Measurements from ENCODE around the gene CNTN5.

The CNTN5 gene

GRCh38 chr11:99198215-99198614, 177.5 kb downstream of the CNTN5 start:
- no peak for DNase-seq

DNA sequence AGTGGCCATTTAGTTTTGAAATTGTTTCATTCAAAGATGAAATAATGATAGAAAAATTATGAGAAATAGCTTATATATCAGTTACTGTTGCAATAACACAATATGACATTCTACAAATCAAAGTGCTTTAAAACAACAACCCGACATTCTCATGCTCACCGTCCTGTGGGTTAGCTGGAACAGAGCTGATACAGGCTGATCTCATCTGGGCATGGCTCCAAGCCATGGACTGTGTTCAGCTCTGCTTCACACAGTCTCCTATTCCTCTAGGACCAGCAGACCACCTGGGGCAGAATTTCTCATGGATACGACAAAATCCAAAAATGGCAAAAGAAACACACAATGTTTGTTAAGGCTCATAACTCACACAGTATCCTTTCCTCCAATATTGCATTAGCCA, 178.6 kb downstream of the CNTN5 start:
- peaks cover 0 to 2% of the 10 kb centered on the region in 2 donors for H3K9me3 Mint-ChIP-seq
- no peaks in the 10 kb centered on the region for H3K4me1 Mint-ChIP-seq
- H3K27me3 Mint-ChIP-seq, result no peaks in the 10 kb centered on the region
- ATAC-seq (replicated peaks) (no peak), DNase-seq (no peak)
- no peak overlapping the region for H3K4me3 Mint-ChIP-seq
- H3K27ac Mint-ChIP-seq, result no peak overlapping the region
- no peaks in the 10 kb centered on the region for H3K36me3 Mint-ChIP-seq

More at GRCh38 chr11:99198215-99198614, 177.5 kb downstream of the CNTN5 start:
- Mint-ChIP-seq H3K36me3 (no peaks in the 10 kb centered on the region), H3K4me1 (no peaks in the 10 kb centered on the region), H3K4me3 (no peak overlapping the region), H3K9me3 (peaks cover 0 to 2% of the 10 kb centered on the region in 2 donors), H3K27me3 (no peaks in the 10 kb centered on the region), H3K27ac (no peak overlapping the region)
- no peak for ATAC-seq (replicated peaks)

DNA sequence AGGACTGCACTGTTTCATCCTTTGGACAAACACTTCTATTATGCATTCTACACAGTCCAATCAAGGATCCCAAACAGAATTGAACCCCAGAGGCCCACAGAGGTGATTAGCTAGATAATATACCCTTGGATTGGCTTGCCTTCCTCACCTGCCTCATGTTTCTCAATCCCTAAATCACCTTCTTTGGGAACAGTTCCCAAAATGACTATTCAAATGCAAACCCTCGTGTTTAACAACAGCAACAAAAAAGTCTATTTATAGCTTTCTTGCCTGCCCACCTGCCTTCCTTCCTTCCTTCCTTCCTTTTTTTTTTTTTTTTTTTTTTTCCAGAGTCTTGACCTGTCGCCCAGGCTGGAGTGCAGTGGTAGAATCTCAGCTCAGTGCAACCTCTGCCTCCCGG, 180.0 kb downstream of the CNTN5 start:
- ATAC-seq (replicated peaks) (no peak), DNase-seq (no peak)
- no peaks in the 10 kb centered on the region for H3K36me3 Mint-ChIP-seq
- H3K27ac Mint-ChIP-seq, result no peak overlapping the region
- no peaks in the 10 kb centered on the region for H3K4me1 Mint-ChIP-seq
- no peaks in the 10 kb centered on the region for H3K27me3 Mint-ChIP-seq
- H3K9me3 Mint-ChIP-seq, result peaks cover 0 to 2% of the 10 kb centered on the region in 2 donors
- H3K4me3 Mint-ChIP-seq, result no peak overlapping the region

GRCh38 chr11:99208813-99209212, 188.1 kb downstream of the CNTN5 start:
- no peaks in the 10 kb centered on the region for H3K27me3 Mint-ChIP-seq
- DNase-seq (no peak), ATAC-seq (replicated peaks) (no peak)
- no peaks in the 10 kb centered on the region for H3K36me3 Mint-ChIP-seq
- no peaks in the 10 kb centered on the region for H3K9me3 Mint-ChIP-seq
- H3K27ac Mint-ChIP-seq, result no peak overlapping the region
- H3K4me1 Mint-ChIP-seq, result no peaks in the 10 kb centered on the region
- no peak overlapping the region for H3K4me3 Mint-ChIP-seq

- Mint-ChIP-seq H3K27ac (no peak overlapping the region), H3K4me3 (no peak overlapping the region), H3K9me3 (peaks cover 4 to 10% of the 10 kb centered on the region in 2 donors), H3K27me3 (no peaks in the 10 kb centered on the region), H3K36me3 (no peaks in the 10 kb centered on the region), H3K4me1 (no peaks in the 10 kb centered on the region)
- ATAC-seq (replicated peaks) (no peak), DNase-seq (no peak)
Observed at GRCh38 chr11:99229544-99229943, 208.8 kb downstream of the CNTN5 start.

DNA sequence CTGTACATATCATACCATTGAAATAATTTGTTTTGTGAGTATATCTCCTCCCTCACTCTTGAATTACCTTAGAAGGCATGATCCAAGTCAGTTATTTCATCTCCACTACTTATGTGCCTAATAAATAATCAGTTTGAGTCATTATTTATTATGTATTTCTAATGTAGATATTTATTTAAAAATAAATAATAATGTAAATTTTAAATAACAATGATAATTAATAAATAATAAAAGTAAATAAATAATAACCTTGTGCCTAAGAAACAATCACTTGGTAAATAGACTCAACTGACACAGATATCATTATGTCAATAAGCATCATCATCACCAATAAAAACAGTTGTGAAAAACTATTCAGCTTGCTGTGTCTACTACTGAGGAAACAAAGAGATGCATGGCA, 213.8 kb downstream of the CNTN5 start:
- Mint-ChIP-seq H3K4me3 (no peak overlapping the region), H3K27me3 (no peaks in the 10 kb centered on the region), H3K4me1 (no peaks in the 10 kb centered on the region), H3K9me3 (peaks cover 4 to 10% of the 10 kb centered on the region in 2 donors), H3K27ac (no peak overlapping the region), H3K36me3 (no peaks in the 10 kb centered on the region)
- ATAC-seq (replicated peaks) (no peak), DNase-seq (no peak)

GRCh38 chr11:99238401-99238800, 217.7 kb downstream of the CNTN5 start:
- Mint-ChIP-seq H3K36me3 (no peaks in the 10 kb centered on the region), H3K4me1 (no peaks in the 10 kb centered on the region), H3K4me3 (no peak overlapping the region), H3K27me3 (no peaks in the 10 kb centered on the region), H3K9me3 (peaks cover 0 to 2% of the 10 kb centered on the region in 2 donors), H3K27ac (no peak overlapping the region)
- DNase-seq, result no peak
- no peak for ATAC-seq (replicated peaks)

GRCh38 chr11:99240192-99241030, 219.7 kb downstream of the CNTN5 start:
- H3K27ac Mint-ChIP-seq, result no peak overlapping the region
- no peak for ATAC-seq (replicated peaks)

DNA sequence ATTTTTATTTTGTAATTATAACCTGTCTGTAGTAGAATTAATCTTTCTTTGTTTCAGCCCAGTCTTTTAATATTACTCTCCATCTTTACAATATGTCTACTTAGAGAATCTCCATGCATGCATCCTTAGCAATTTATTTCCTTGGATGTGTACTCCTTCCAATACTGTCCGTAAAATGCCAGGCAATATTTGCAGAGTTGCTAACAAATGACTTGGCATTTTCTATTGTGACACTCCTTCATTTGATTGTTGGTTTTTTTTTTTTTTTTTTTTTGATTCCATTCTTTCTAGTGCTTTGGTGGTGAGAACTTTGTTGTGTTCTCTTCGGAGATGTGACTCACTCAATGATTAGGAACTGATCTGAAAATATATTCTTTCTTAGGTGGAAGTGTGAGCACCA, 220.3 kb downstream of the CNTN5 start:
- Mint-ChIP-seq H3K4me3 (no peak overlapping the region), H3K36me3 (no peaks in the 10 kb centered on the region), H3K27ac (no peak overlapping the region), H3K4me1 (no peaks in the 10 kb centered on the region), H3K27me3 (no peaks in the 10 kb centered on the region), H3K9me3 (peaks cover 0 to 1% of the 10 kb centered on the region in 2 donors)
- DNase-seq (no peak), ATAC-seq (replicated peaks) (no peak)

More at GRCh38 chr11:99240192-99241030, 219.7 kb downstream of the CNTN5 start:
- no peak overlapping the region for H3K4me3 Mint-ChIP-seq
- H3K36me3 Mint-ChIP-seq, result no peaks in the 10 kb centered on the region
- no peaks in the 10 kb centered on the region for H3K4me1 Mint-ChIP-seq
- peaks cover 0 to 1% of the 10 kb centered on the region in 2 donors for H3K9me3 Mint-ChIP-seq
- H3K27me3 Mint-ChIP-seq, result no peaks in the 10 kb centered on the region
- no peak for DNase-seq

GRCh38 chr11:99244613-99245012, 223.9 kb downstream of the CNTN5 start:
- no peak for ATAC-seq (replicated peaks)
- H3K27me3 Mint-ChIP-seq, result no peaks in the 10 kb centered on the region
- no peak overlapping the region for H3K27ac Mint-ChIP-seq
- no peaks in the 10 kb centered on the region for H3K4me1 Mint-ChIP-seq
- H3K4me3 Mint-ChIP-seq, result no peak overlapping the region
- H3K36me3 Mint-ChIP-seq, result no peaks in the 10 kb centered on the region
- H3K9me3 Mint-ChIP-seq, result peaks cover 0 to 1% of the 10 kb centered on the region in 2 donors
- DNase-seq, result no peak

DNA sequence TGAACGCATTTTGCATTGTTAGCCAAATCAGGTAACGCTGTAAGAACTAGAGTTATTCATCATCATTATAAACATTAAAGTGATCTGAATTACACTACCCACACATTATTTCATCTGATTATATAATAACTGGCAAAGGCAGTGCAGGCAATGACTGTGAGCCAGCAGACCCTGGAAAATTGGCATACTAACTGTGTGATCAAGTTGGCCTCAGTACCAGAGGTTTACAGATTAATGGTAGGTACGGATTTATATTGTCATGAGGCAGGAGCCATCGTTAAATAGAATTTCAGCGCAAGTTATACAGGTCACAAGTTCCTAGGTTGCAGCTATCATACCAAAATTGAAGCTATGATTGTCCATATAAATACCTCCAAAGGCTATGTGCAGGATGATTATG, 225.4 kb downstream of the CNTN5 start:
- H3K27me3 Mint-ChIP-seq, result no peaks in the 10 kb centered on the region
- DNase-seq (no peak), ATAC-seq (replicated peaks) (no peak)
- H3K27ac Mint-ChIP-seq, result no peak overlapping the region
- H3K9me3 Mint-ChIP-seq, result peaks cover 0 to 1% of the 10 kb centered on the region in 2 donors
- H3K4me1 Mint-ChIP-seq, result no peaks in the 10 kb centered on the region
- H3K4me3 Mint-ChIP-seq, result no peak overlapping the region
- H3K36me3 Mint-ChIP-seq, result no peaks in the 10 kb centered on the region

GRCh38 chr11:99256614-99257013, 235.9 kb downstream of the CNTN5 start:
- Mint-ChIP-seq H3K4me3 (no peak overlapping the region), H3K9me3 (no peaks in the 10 kb centered on the region), H3K36me3 (no peaks in the 10 kb centered on the region), H3K27ac (no peak overlapping the region), H3K4me1 (no peaks in the 10 kb centered on the region), H3K27me3 (no peaks in the 10 kb centered on the region)
- DNase-seq, result no peak
- no peak for ATAC-seq (replicated peaks)

DNA sequence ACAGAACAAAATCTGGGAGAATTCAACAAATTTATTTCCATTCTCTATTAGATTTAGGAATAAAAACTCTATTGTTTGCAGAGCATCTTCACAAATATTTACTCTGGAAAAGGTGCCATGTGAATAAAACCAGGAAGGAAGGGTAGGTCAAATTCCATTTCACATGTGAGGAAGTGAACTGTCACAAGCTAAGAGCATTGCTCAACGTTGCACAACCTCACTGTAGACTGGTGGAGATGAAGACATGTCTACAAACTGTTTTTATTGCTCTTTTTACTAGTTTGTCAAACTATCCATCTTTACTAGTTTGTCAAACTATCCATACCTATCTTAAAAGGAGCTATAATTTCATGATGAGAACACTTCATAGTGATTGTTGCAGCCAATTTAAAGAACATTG, 236.4 kb downstream of the CNTN5 start:
- Mint-ChIP-seq H3K27me3 (no peaks in the 10 kb centered on the region), H3K9me3 (no peaks in the 10 kb centered on the region), H3K36me3 (no peaks in the 10 kb centered on the region), H3K4me1 (no peaks in the 10 kb centered on the region), H3K27ac (no peak overlapping the region), H3K4me3 (no peak overlapping the region)
- ATAC-seq (replicated peaks) (no peak), DNase-seq (no peak)

GRCh38 chr11:99260696-99261095, 239.9 kb downstream of the CNTN5 start:
- Mint-ChIP-seq H3K36me3 (no peaks in the 10 kb centered on the region), H3K27me3 (no peaks in the 10 kb centered on the region), H3K9me3 (no peaks in the 10 kb centered on the region), H3K27ac (no peak overlapping the region), H3K4me1 (no peaks in the 10 kb centered on the region), H3K4me3 (no peak overlapping the region)
- ATAC-seq (replicated peaks), result no peak
- no peak for DNase-seq

GRCh38 chr11:99268886-99269285, 248.1 kb downstream of the CNTN5 start:
- no peak for ATAC-seq (replicated peaks)
- no peaks in the 10 kb centered on the region for H3K4me1 Mint-ChIP-seq
- no peaks in the 10 kb centered on the region for H3K27me3 Mint-ChIP-seq
- H3K4me3 Mint-ChIP-seq, result no peak overlapping the region
- H3K36me3 Mint-ChIP-seq, result no peaks in the 10 kb centered on the region
- H3K9me3 Mint-ChIP-seq, result no peaks in the 10 kb centered on the region
- DNase-seq, result no peak
- H3K27ac Mint-ChIP-seq, result no peak overlapping the region
